B cell (primary cell): ENCODE results near the gene UBASH3B. TPM values are rescaled to one million over a fixed set of nuclear protein-coding genes. Genes with fewer than 3 reads are reported as not detected.
"Not testable (repeated sequence)": the region's sequence is repeated elsewhere in the genome, so short reads cannot be mapped to it uniquely, and the experiment has no call there.

Experiments used
- ATAC-seq: fragments of 200-7000 bp; cut with Tn5 transposase; one replicate; pipeline ENCODE4 v1.10.0; 2021; ENCODE audit warnings: low read depth, mild to moderate bottlenecking, moderate number of reproducible peaks, moderate library complexity
- CTCF ChIA-PET: fragments of 350-600 bp; sonication (Branson Sonifier 250); formaldehyde crosslinking; loops from one replicate; lab custom pipeline; 2021; ENCODE audit warnings: antibody characterized with exemption, inconsistent platforms; lab: Charles Lee
- POLR2A ChIA-PET: fragments of 350-600 bp; sonication (Branson Sonifier 250); formaldehyde crosslinking; loops from one replicate; lab custom pipeline; 2021; ENCODE audit warnings: antibody characterized with exemption; lab: Charles Lee
- DNase-seq: peaks from one replicate; pipeline ENCODE4 v3.0.0; 2013
- H2AFZ ChIP-seq: 2 replicates; pipeline ENCODE4 v1.6.1; 2012; ENCODE audit warnings: mild to moderate bottlenecking, low read depth, low read length; ENCODE audit not compliant: insufficient read depth, poor library complexity, severe bottlenecking
- H3K27ac ChIP-seq, 2 donors: 1 replicate in 1 of 2; 2 replicates in 1 of 2; pipeline ENCODE4 v1.5.1; 2012 to 2013; ENCODE audit warnings: low read length in 2 of 2, mild to moderate bottlenecking in 2 of 2, moderate library complexity in 1 of 2
- H3K27me3 ChIP-seq, 4 experiments: fragments of 200-600 bp in 1 of 4; sonication (generic) in 1 of 4; replicated peaks in 1 of 4; 1 replicate in 2 of 4; 2 replicates in 2 of 4; pipeline versions ENCODE4 v1.6.1 to v1.7.0; 2013 to 2016; ENCODE audit warnings: low read length in 3 of 4, mild to moderate bottlenecking in 2 of 4, mixed read lengths in 1 of 4, moderate library complexity in 1 of 4; ENCODE audit not compliant: insufficient read depth in 4 of 4, control insufficient read depth in 3 of 4; ENCODE audit errors: control extremely low read depth in 1 of 4
- H3K36me3 ChIP-seq, 2 experiments: replicated peaks in 1 of 2; 1 replicate in 1 of 2; 2 replicates in 1 of 2; pipeline versions ENCODE4 v1.6.1 to v1.7.1; 2013; ENCODE audit warnings: low read length in 1 of 2; ENCODE audit not compliant: insufficient read depth in 2 of 2, control insufficient read depth in 1 of 2; ENCODE audit errors: control extremely low read depth in 1 of 2, extremely low read depth in 1 of 2
- H3K4me1 ChIP-seq, 2 donors: fragments of 200-600 bp in 1 of 2; sonication (generic) in 1 of 2; 1 replicate in 1 of 2; 2 replicates in 1 of 2; pipeline versions ENCODE4 v1.5.1 to v1.6.1; 2013 to 2017; ENCODE audit warnings: low read length in 2 of 2; ENCODE audit not compliant: control insufficient read depth in 2 of 2, insufficient read depth in 2 of 2
- H3K4me2 ChIP-seq: replicated peaks from 2 replicates; pipeline ENCODE3; 2012; ENCODE audit warnings: mild to moderate bottlenecking, low read depth, low read length; ENCODE audit not compliant: poor library complexity, severe bottlenecking
- H3K4me3 ChIP-seq, 5 experiments: fragments of 200-600 bp in 1 of 5; sonication (generic) in 1 of 5; 1 replicate in 3 of 5; 2 replicates in 2 of 5; pipeline versions ENCODE4 v1.5.1 to v1.7.0; 2011 to 2016; ENCODE audit warnings: low read length in 4 of 5, mild to moderate bottlenecking in 4 of 5, low read depth in 2 of 5, control low read depth in 1 of 5, moderate library complexity in 1 of 5; ENCODE audit not compliant: insufficient read depth in 1 of 5; ENCODE audit errors: control extremely low read depth in 1 of 5, extremely low read depth in 1 of 5
- H3K79me2 ChIP-seq: fragments of 200-600 bp; sonication (generic); one replicate; pipeline ENCODE4 v1.6.0; 2016; ENCODE audit warnings: low read length; ENCODE audit not compliant: control insufficient read depth, insufficient read depth
- H3K9ac ChIP-seq: fragments of 200-600 bp; sonication (generic); 2 replicates; pipeline ENCODE4 v1.6.1; 2017; ENCODE audit warnings: mild to moderate bottlenecking, low read length, moderate library complexity
- H3K9me3 ChIP-seq, 3 donors: one replicate each; pipeline versions ENCODE4 v1.6.1 to v1.7.1; 2013; ENCODE audit warnings: low read length in 2 of 3; ENCODE audit not compliant: control insufficient read depth in 2 of 3, insufficient read depth in 1 of 3; ENCODE audit errors: control extremely low read depth in 1 of 3
- H4K20me1 ChIP-seq: 2 replicates; pipeline ENCODE4 v1.6.0; 2012; ENCODE audit warnings: mild to moderate bottlenecking, low read length; ENCODE audit not compliant: insufficient read depth, control insufficient read depth, poor library complexity, severe bottlenecking
- H3K27ac Mint-ChIP-seq: one replicate; pipeline ENCODE4 v1.8.0; 2021; ENCODE audit warnings: mixed read lengths
- H3K27me3 Mint-ChIP-seq: one replicate; pipeline ENCODE4 v1.8.0; 2021; ENCODE audit warnings: mixed read lengths
- H3K4me1 Mint-ChIP-seq: one replicate; pipeline ENCODE4 v1.8.0; 2021; ENCODE audit warnings: mixed read lengths
- H3K4me3 Mint-ChIP-seq: one replicate; pipeline ENCODE4 v1.8.0; 2021; ENCODE audit warnings: mixed read lengths
- H3K9me3 Mint-ChIP-seq: one replicate; pipeline ENCODE4 v1.8.0; 2022; ENCODE audit warnings: mixed read lengths; ENCODE audit not compliant: insufficient read depth
- EZH2 ChIP-seq: IDR thresholded peaks from 2 replicates; pipeline ENCODE4 v1.6.1; 2012; ENCODE audit warnings: borderline replicate concordance, low read depth, mild to moderate bottlenecking, moderate library complexity, low read length; ENCODE audit not compliant: insufficient read depth, poor library complexity, severe bottlenecking
- WGBS: methylation state at CpG from one replicate; pipeline ENCODE4 v1.1.5; 2013; ENCODE audit warnings: missing lambda C conversion rate; ENCODE audit not compliant: insufficient coverage; 5-methylcytosine and 5-hydroxymethylcytosine counted together
- intact Hi-C: fragments of 100-400 bp; cut with micrococcal nuclease; formaldehyde crosslinking; loops from one replicate; pipeline ENCODE4 v1.10.0; 2022
- polyA minus RNA-seq: library from RNA; depleted of rRNA, polyadenylated mRNA; stranded (reverse); fragments of >200 nt; gene quantifications from 2 replicates; pipeline ENCODE4 v1.2.3, GENCODE V29; 2012
- polyA plus RNA-seq: library from polyadenylated mRNA; depleted of rRNA; stranded (reverse); fragments of >200 nt; gene quantifications from 2 replicates; pipeline ENCODE4 v1.2.3, GENCODE V29; 2012
- total RNA-seq, 2 donors: library from RNA; stranded (reverse); fragments of 120-200 nt in 1 of 2; gene quantifications; 1 replicate in 1 of 2; 2 replicates in 1 of 2; pipeline versions ENCODE4 v1.2.3 to v1.2.4, GENCODE V29; 2013 to 2022

Gene UBASH3B, protein sequence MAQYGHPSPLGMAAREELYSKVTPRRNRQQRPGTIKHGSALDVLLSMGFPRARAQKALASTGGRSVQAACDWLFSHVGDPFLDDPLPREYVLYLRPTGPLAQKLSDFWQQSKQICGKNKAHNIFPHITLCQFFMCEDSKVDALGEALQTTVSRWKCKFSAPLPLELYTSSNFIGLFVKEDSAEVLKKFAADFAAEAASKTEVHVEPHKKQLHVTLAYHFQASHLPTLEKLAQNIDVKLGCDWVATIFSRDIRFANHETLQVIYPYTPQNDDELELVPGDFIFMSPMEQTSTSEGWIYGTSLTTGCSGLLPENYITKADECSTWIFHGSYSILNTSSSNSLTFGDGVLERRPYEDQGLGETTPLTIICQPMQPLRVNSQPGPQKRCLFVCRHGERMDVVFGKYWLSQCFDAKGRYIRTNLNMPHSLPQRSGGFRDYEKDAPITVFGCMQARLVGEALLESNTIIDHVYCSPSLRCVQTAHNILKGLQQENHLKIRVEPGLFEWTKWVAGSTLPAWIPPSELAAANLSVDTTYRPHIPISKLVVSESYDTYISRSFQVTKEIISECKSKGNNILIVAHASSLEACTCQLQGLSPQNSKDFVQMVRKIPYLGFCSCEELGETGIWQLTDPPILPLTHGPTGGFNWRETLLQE
- total RNA-seq (3.6 and 4.2 TPM in 2 replicates), polyA plus RNA-seq (2.3 and 3.2 TPM in 2 replicates), polyA minus RNA-seq (14.1 and 14.7 TPM in 2 replicates)
- 5.0 TPM for total RNA-seq (2013)

DNA sequence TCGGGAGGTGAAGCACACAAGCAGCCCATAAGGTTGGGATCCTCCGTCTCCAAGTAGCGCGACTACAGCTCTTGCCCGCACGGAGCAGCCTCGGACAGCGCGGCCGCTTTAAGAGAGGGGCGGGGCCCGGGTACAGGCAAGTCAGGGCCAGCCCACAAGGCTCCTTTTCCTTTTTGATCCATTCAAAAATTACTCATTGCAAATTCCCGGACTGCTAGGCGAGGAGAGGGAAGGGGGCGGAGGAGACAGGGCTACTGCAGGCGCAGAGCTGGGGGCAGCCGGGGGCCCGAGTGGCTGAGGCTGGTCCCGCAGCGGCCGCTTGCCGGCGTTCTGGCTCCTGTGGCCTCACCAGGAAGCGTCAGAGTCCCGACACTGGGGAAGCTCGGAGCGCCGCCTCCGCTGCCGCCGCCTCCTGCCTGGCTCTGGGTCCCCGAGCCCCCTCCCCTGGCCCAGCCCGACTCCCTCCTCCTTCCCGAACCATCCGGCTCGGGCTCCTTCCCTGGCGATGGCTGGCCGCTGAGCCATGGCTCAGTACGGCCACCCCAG is at the start of gene UBASH3B:
Gene UBASH3B, plus strand, starts transcription at position 196 of the 546 bp plus-strand sequence. Its CDS starts 328 bp downstream, at position 524.
- intact Hi-C loops: loop anchor here (1.0 to 5.0 kb wide), 4 partner anchors 42 to 101 kb away; no protein-coding TSS in a partner anchor
- no peaks in the 10 kb centered on the region for H3K9me3 Mint-ChIP-seq
- peak within 1 kb of the TSS; percentile 19 to 62 for H3K27ac ChIP-seq
- H3K4me3 ChIP-seq: peak within 1 kb of the TSS; percentile 53 to 86 (median 75)
- peaks cover 21% of the 10 kb centered on the region for H3K27me3 Mint-ChIP-seq
- peak within 1 kb of the TSS; percentile 98 for H2AFZ ChIP-seq
- H3K27ac Mint-ChIP-seq: peak within 1 kb of the TSS; percentile 71
- DNase-seq (peak; percentile 75), ATAC-seq (peak; percentile 76)
- no peaks in the 10 kb centered on the region for H4K20me1 ChIP-seq
- peak within 1 kb of the TSS; percentile 88 for H3K9ac ChIP-seq
- H3K4me1 Mint-ChIP-seq: peaks cover 31% of the 10 kb centered on the region
- peaks cover 44% of the 10 kb centered on the region for H3K79me2 ChIP-seq
- H3K4me1 ChIP-seq: peaks cover 21 to 25% of the 10 kb centered on the region in 2 donors
- H3K36me3 ChIP-seq: no peaks in the 10 kb centered on the region
- peak within 1 kb of the TSS; percentile 91 for H3K4me3 Mint-ChIP-seq
- ChIA-PET POLR2A (interaction anchor here (1.1 to 1.3 kb wide), 2 partner anchors 41 to 101 kb away, joined by 3 to 4 read pairs; no protein-coding TSS in a partner anchor), CTCF (interaction anchor here (0.6 to 6.9 kb wide), 23 partner anchors 9 to 208 kb away, joined by 3 to 92 read pairs (median 4); no protein-coding TSS in a partner anchor)
- under 1% methylated on average over 38 of the region's 39 CpGs for WGBS
- no peak for TF ChIP-seq EZH2
- H3K27me3 ChIP-seq: peaks cover 0 to 24% (median 13%) of the 10 kb centered on the region in 4 experiments
- H3K4me2 ChIP-seq: peak within 1 kb of the TSS; percentile 99
- H3K9me3 ChIP-seq: no peaks in the 10 kb centered on the region

DNA sequence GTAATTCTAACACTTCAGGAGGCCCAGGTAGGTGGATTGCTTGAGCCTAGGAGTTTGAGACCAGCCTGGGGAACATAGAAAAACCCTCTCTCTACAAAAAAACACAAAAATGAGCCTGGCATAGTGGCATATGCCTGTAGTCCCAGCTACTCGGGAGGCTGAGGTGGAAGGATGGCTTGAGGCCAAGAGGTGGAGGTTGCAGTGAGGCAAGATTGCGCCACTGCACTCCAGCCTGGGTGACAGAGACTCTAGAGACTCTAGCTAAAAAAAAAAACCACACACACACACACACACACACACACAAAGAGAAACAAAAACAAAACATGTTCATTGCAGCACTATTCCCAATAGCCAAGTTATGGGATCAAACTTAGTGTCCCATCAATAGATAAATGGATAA is 48.4 kb upstream of the UBASH3B start:
- H3K4me3 ChIP-seq, H3K27ac Mint-ChIP-seq, POLR2A ChIA-PET, H3K4me1 ChIP-seq, H3K4me3 Mint-ChIP-seq, H3K36me3 ChIP-seq, H3K9me3 ChIP-seq, ATAC-seq, intact Hi-C loops, H3K79me2 ChIP-seq, H3K27me3 ChIP-seq, DNase-seq, H4K20me1 ChIP-seq, H3K9ac ChIP-seq, CTCF ChIA-PET, H3K4me2 ChIP-seq, H3K27ac ChIP-seq, H3K4me1 Mint-ChIP-seq, H3K9me3 Mint-ChIP-seq, H2AFZ ChIP-seq: not testable (repeated sequence)
- WGBS: no CpG with 5 or more reads among the region's 2 CpGs
- H3K27me3 Mint-ChIP-seq: peaks cover 24% of the 10 kb centered on the region
